HEK293 (cell line): ENCODE measurements around the gene FOXN1.

Source experiments
- HOXD13 ChIP-seq: sonication (generic); formaldehyde crosslinking; IDR thresholded peaks from 2 replicates; pipeline ENCODE4 v1.8.0; 2022; ENCODE audit warnings: missing genetic modification reagents, borderline replicate concordance
- KLF17 ChIP-seq: fragments of 450-650 bp; formaldehyde crosslinking; IDR thresholded peaks from 2 replicates; pipeline ENCODE4 v1.5.1; 2016; ENCODE audit warnings: missing biosample characterization, missing genetic modification characterization
- KLF9 ChIP-seq: fragments of 450-650 bp; formaldehyde crosslinking; IDR thresholded peaks from 2 replicates; pipeline ENCODE4 v1.5.1; 2016; ENCODE audit warnings: missing biosample characterization, missing genetic modification characterization, low read depth
- PBX3 ChIP-seq: sonication (generic); formaldehyde crosslinking; IDR thresholded peaks from 2 replicates; pipeline ENCODE4 v1.8.1; 2022; ENCODE audit warnings: mild to moderate bottlenecking, moderate library complexity, missing genetic modification reagents
- PRDM10 ChIP-seq: fragments of 450-650 bp; formaldehyde crosslinking; IDR thresholded peaks from 2 replicates; pipeline ENCODE4 v1.5.1; 2016; ENCODE audit warnings: missing biosample characterization, missing genetic modification characterization
- SETDB1 ChIP-seq: IDR thresholded peaks from one replicate; pipeline ENCODE4 v1.6.1; 2017; ENCODE audit warnings: mild to moderate bottlenecking, low read length, moderate library complexity, mixed read lengths; ENCODE audit not compliant: insufficient read length
- ZBTB11 ChIP-seq: fragments of 450-650 bp; formaldehyde crosslinking; conservative IDR thresholded peaks from 2 replicates; pipeline ENCODE4 v1.5.1; 2016; ENCODE audit warnings: low read depth, missing biosample characterization, missing genetic modification characterization
- ZBTB17 ChIP-seq: fragments of 450-650 bp; formaldehyde crosslinking; IDR thresholded peaks from 2 replicates; pipeline ENCODE4 v1.5.1; 2016; ENCODE audit warnings: missing biosample characterization, missing genetic modification characterization
- ZBTB26 ChIP-seq: fragments of 450-650 bp; formaldehyde crosslinking; optimal IDR thresholded peaks from 2 replicates; pipeline ENCODE3; 2016; ENCODE audit warnings: missing biosample characterization, mild to moderate bottlenecking, missing genetic modification characterization
- ZBTB48 ChIP-seq: fragments of 450-650 bp; formaldehyde crosslinking; IDR thresholded peaks from 2 replicates; pipeline ENCODE4 v1.5.1; 2016; ENCODE audit warnings: missing biosample characterization, missing genetic modification characterization
- ZFP37 ChIP-seq: fragments of 450-650 bp; formaldehyde crosslinking; IDR thresholded peaks from 2 replicates; pipeline ENCODE4 v1.5.1; 2016; ENCODE audit warnings: missing biosample characterization, missing genetic modification characterization
- ZNF133 ChIP-seq: fragments of 450-650 bp; formaldehyde crosslinking; IDR thresholded peaks from 2 replicates; pipeline ENCODE4 v1.5.1; 2016; ENCODE audit warnings: missing biosample characterization, missing genetic modification characterization
- ZNF140 ChIP-seq: fragments of 450-650 bp; formaldehyde crosslinking; IDR thresholded peaks from 2 replicates; pipeline ENCODE4 v1.5.1; 2016; ENCODE audit warnings: missing biosample characterization, missing genetic modification characterization
- ZNF19 ChIP-seq: fragments of 450-650 bp; formaldehyde crosslinking; IDR thresholded peaks from 2 replicates; pipeline ENCODE4; 2016; ENCODE audit warnings: missing biosample characterization, missing genetic modification characterization, low read depth
- ZNF274 ChIP-seq, 2 experiments: fragments of 200-500 bp in 1 of 2; fragments of 450-650 bp in 1 of 2; sonication (Bioruptor generic) in 1 of 2; formaldehyde crosslinking in 1 of 2; IDR thresholded peaks; 2 replicates each; pipeline versions ENCODE4 v1.5.1 to v1.6.1; 2014 to 2016; ENCODE audit warnings: borderline replicate concordance in 1 of 2, inconsistent platforms in 1 of 2, low read length in 1 of 2, missing biosample characterization in 1 of 2, missing genetic modification characterization in 1 of 2
- ZNF350 ChIP-seq: fragments of 450-650 bp; formaldehyde crosslinking; IDR thresholded peaks from 2 replicates; pipeline ENCODE4 v1.5.0; 2017; ENCODE audit warnings: missing biosample characterization, mild to moderate bottlenecking, missing genetic modification characterization
- ZNF394 ChIP-seq: fragments of 450-650 bp; formaldehyde crosslinking; IDR thresholded peaks from 2 replicates; pipeline ENCODE4 v1.5.1; 2016; ENCODE audit warnings: missing biosample characterization, missing genetic modification characterization, mild to moderate bottlenecking, moderate library complexity, borderline replicate concordance
- ZNF404 ChIP-seq: fragments of 450-650 bp; formaldehyde crosslinking; IDR thresholded peaks from 2 replicates; pipeline ENCODE4 v1.5.1; 2017; ENCODE audit warnings: missing biosample characterization, missing genetic modification characterization
- ZNF423 ChIP-seq: fragments of 450-650 bp; formaldehyde crosslinking; IDR thresholded peaks from 2 replicates; pipeline ENCODE4 v1.5.1; 2016; ENCODE audit warnings: missing biosample characterization, missing genetic modification characterization
- ZNF513 ChIP-seq: fragments of 450-650 bp; IDR thresholded peaks from 2 replicates; pipeline ENCODE4 v1.5.1; 2018; ENCODE audit warnings: missing biosample characterization, missing genetic modification characterization
- ZNF514 ChIP-seq: fragments of 450-650 bp; formaldehyde crosslinking; IDR thresholded peaks from 2 replicates; pipeline ENCODE4 v1.5.1; 2016; ENCODE audit warnings: missing biosample characterization, missing genetic modification characterization
- ZNF558 ChIP-seq: fragments of 450-650 bp; formaldehyde crosslinking; IDR thresholded peaks from 2 replicates; pipeline ENCODE4 v1.5.1; 2016; ENCODE audit warnings: missing biosample characterization, missing genetic modification characterization
- ZNF571 ChIP-seq: fragments of 450-650 bp; formaldehyde crosslinking; IDR thresholded peaks from 2 replicates; pipeline ENCODE4 v1.5.0; 2017; ENCODE audit warnings: missing biosample characterization, missing genetic modification characterization
- ZNF600 ChIP-seq: fragments of 450-650 bp; formaldehyde crosslinking; IDR thresholded peaks from 2 replicates; pipeline ENCODE4 v1.5.1; 2016; ENCODE audit warnings: missing biosample characterization, missing genetic modification characterization
- ZNF629 ChIP-seq: fragments of 450-650 bp; formaldehyde crosslinking; IDR thresholded peaks from 2 replicates; pipeline ENCODE4 v1.5.1; 2017; ENCODE audit warnings: missing biosample characterization, missing genetic modification characterization
- ZNF660 ChIP-seq: fragments of 450-650 bp; IDR thresholded peaks from 2 replicates; pipeline ENCODE4 v1.5.1; 2018; ENCODE audit warnings: missing biosample characterization, mild to moderate bottlenecking, missing genetic modification characterization
- ZNF777 ChIP-seq: fragments of 450-650 bp; formaldehyde crosslinking; IDR thresholded peaks from 2 replicates; pipeline ENCODE4 v1.5.1; 2017; ENCODE audit warnings: missing biosample characterization, missing genetic modification characterization, borderline replicate concordance
- ZSCAN16 ChIP-seq: fragments of 450-650 bp; formaldehyde crosslinking; IDR thresholded peaks from 2 replicates; pipeline ENCODE4 v1.5.1; 2016; ENCODE audit warnings: missing biosample characterization, missing genetic modification characterization

The FOXN1 gene

GRCh38 chr17:28494445-28495188, 11.5 kb upstream of the FOXN1 start (continued):
- TF ChIP-seq ZBTB48 (tag by site-specific recombination) (peak; percentile 91), ZNF571 (tag by site-specific recombination) (no peak), ZNF274 (IDR thresholded peaks at IDR 0.05; ENCODE audit: low read length) (no peak), ZNF274 (tag by site-specific recombination; IDR thresholded peaks at IDR 0.05; ENCODE audit: borderline replicate concordance) (no peak), ZNF777 (no peak), ZNF423 (tag by site-specific recombination) (no peak), ZFP37 (tag by site-specific recombination) (no peak), ZNF629 (tag by site-specific recombination) (no peak), SETDB1 (no peak), ZNF133 (no peak), ZNF513 (tag by site-specific recombination) (no peak), KLF9 (tag by site-specific recombination) (no peak), ZNF600 (peak; percentile 91), ZNF19 (tag by site-specific recombination) (no peak), ZBTB11 (no peak), ZNF140 (tag by site-specific recombination) (no peak), ZNF514 (tag by site-specific recombination) (no peak), ZBTB17 (tag by site-specific recombination) (peak; percentile 34; the same call in 1 of the 2 replicates), ZNF404 (tag by site-specific recombination) (no peak), HOXD13 (CRISPR knock-in tag) (no peak), ZNF558 (no peak), ZNF350 (tag by site-specific recombination) (no peak), ZNF660 (tag by site-specific recombination) (0 out of 2 replicates have a peak, but pooled peaks have one; percentile 74), ZNF394 (tag by site-specific recombination) (no peak), KLF17 (0 out of 2 replicates have a peak, but pooled peaks have one; percentile 27), ZSCAN16 (no peak), PRDM10 (tag by site-specific recombination) (no peak), ZBTB26 (no peak), PBX3 (CRISPR knock-in tag) (peak; percentile 49; the same call in 1 of the 2 replicates)
